COR-L47 (cell line): ENCODE measurements around the gene RAD51C.
"Not testable (repeated sequence)": the region's sequence is repeated elsewhere in the genome, so short reads cannot be mapped to it uniquely, and the experiment has no call there.

Experiments used
- DNase-seq: peaks from one replicate; lab custom pipeline; 2025; lab: John Stamatoyannopoulos, UW

The RAD51C gene

DNA sequence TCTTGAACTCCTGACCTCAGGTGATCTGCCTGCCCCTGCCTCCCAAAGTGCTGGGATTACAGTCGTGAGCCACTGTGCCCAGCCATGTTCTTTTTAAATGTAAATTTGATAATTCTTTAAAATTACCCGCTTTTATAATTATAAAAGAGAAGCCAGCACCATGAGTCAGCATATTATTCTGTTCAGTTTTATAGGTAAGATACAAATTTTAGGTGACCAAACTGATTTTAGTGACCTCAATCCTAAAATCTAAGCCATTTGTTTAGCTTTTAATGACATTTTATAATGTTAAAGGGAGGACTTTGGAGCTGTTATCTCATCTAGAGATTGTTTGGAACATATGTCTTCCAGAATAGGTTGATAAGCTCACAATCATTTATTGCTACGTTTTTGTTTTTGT is 42.4 kb downstream of the RAD51C start:
- no peak for DNase-seq

DNA sequence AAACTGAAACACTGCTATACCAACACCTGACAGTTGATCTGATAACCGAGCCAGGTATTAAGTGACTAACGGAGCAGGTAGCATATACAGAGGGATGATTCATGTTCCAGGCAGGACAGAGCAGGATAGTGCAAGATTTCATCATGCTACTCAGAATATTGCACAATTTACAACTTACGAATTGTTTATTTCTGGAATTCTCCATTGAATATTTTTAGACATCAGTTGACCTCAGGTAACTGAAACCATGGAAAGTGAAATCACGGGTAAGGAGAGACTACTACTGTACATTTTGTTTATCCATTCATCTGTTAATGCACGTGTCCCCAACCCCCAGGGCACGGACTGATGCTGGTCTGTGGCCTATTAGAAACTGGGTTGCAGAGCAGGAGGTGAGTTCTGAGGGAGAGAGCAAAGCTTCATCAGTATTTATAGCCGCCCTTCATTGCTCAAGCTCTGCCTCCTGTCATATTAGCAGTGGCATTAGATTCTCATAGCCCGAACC is 48.8 kb downstream of the RAD51C start:
- no peak for DNase-seq

DNA sequence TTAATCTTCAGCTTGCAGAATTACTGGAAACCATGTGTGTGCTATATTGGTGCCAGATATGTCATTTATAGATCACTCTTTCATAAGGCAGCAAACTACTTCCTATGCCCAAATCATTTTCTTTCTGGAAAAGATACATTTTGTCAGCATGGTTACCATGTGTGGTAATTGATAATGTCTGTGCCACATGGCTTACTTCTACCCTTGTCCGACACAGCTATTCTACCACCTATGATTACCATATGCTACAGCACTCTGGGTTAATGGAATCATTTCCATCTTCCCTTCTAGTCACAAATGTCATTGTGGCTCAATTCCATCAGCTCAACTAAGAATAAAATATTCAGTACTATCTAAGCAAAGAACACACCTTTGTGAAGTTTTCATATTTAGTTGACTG is 55.3 kb downstream of the RAD51C start:
- DNase-seq, result no peak

DNA sequence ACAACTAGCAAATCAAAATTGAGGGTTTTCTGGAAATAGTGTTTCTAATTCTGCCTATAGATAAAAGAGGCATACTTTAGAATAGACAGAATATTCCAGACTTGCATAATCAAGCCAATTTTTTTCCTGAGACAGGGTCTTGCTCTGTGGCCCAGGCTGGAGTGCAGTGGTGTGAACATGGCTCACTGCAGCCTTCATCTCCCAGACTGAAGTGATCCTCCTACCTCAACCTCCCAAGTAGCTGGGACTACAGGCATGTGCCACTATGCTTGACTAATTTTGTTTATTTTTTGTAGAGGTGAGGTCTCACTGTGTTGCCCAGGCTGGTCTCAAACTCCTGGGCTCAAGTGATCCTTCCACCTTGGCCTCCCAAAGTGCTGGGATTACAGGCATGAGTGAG is 57.2 kb downstream of the RAD51C start:
- DNase-seq, result not testable (repeated sequence)

DNA sequence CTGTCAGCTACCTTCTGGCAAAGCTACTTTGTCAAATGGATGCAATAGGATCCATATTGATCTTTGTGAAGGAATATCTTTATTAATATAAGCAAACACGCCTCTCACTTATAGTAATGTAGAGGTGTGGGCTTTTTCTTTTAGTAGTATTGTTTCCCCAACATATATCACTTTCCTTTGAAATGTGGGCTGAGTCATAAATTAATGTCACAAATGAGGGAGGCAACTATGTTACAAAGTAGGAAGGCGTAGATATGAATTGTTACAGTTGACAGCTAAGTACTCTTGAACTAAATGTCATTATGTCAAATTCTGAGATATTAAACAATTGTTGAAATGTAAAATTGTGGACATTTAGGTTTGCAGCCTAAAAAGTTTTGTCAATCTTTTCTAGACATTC is 60.6 kb downstream of the RAD51C start:
- no peak for DNase-seq

DNA sequence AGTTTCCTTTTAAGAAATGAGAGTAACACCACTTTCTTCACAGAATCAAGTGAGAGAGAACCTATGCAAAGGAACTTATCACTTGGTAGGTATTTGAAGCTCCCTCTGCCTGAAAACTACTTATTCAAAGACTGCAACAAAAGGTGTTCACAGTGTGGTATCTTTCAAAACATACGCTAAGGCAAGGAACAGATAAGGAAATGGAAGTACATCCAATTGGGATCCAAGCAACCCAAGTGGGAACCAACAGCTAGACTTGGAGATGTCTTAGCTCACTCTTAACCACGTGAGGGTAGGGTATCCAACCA is 62.8 kb downstream of the RAD51C start:
- DNase-seq, result no peak

DNA sequence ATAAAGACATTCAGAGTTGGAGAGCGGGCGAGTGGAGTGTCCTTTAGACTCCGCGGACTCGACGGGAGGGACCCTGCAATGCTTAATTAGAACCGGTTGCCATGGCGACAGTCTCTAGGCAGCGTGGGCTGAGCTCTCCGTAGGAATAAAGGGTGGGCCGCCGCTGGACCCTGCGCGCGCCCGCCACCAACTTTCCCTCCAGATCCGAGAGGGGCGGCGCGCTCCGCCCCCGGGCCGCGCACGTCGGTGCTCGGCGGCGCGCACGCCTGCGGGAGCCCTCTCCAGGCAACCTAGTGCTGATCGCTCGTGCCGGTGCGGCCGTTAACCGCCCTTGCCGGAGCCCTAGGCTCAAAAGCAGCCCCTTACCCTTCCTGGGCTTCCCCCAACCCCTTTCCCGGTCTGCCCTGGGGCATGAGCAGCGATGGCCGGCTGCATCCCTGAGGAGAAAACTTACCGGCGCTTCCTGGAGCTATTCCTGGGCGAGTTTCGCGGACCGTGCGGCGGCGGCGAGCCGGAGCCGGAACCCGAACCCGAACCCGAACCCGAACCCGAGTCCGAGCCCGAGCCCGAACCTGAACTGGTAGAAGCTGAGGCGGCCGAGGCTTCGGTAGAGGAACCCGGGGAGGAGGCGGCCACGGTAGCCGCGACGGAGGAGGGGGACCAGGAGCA is 63.3 kb downstream of the RAD51C start, which contains the start of gene PPM1E:
Gene PPM1E (plus strand): TSS at position 278 of the 669 bp plus-strand sequence.
- peak; percentile 96 for DNase-seq

DNA sequence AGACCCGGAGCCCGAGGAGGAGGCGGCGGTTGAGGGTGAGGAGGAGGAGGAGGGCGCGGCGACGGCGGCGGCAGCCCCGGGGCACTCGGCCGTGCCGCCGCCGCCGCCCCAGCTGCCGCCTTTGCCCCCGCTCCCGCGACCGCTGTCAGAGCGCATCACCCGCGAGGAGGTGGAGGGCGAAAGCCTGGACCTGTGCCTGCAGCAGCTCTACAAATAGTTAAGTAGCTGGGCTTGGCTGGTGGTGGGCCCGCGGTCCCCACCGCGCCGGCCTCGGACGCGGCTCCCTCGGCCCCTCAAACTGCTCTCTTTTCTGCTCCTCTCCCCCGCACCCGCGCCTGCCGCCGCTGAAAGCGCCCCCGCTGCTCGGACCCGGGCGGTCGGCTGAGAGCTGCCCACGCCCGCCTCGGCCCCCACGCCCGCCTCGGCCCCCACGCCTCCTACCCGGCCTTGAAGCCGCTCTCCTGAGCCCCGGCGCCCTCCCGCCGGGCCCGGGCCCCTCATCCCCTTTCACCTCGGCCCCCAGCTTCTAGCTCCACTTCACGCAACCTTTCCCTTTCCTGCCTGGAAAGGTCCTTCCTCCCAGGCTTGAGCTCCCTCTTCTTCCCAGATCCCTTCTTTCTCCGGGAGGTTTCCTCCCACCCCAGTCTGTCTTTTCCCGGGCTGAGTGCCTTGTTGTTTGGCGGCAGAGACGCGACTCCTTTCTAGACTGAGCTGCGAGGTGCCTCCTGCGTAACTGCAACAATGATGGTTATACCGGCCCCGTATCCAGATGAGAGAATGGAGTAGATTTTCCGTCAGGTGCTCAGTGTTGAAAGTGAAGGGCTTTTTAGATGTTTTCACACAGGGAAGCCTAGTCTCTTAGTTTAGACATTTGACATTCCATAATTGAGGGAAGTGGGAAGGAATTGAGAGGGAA is 64.1 kb downstream of the RAD51C start:
- DNase-seq, result peak; percentile 15

DNA sequence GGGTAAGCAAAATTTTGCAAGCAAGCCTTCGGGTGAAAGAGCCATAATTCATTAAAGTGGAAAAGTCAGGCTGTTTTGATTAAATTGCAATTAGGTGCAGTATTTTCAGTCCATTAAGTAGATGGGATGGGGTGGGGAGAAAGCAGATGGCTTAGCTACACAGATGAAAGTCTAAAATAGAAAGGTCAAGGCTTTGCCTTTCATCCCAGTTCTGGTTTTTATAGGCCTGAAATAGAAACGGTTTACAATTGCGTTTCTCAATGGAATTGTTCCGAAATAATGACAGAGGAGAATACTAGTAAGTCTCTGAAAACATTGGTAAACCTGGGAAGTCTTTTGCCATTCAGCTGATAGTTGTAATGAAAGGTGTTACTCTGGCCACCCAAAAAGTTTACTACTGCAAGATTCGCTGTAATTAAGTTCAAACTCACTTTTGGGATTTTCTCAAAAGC is 64.8 kb downstream of the RAD51C start:
- DNase-seq, result no peak

DNA sequence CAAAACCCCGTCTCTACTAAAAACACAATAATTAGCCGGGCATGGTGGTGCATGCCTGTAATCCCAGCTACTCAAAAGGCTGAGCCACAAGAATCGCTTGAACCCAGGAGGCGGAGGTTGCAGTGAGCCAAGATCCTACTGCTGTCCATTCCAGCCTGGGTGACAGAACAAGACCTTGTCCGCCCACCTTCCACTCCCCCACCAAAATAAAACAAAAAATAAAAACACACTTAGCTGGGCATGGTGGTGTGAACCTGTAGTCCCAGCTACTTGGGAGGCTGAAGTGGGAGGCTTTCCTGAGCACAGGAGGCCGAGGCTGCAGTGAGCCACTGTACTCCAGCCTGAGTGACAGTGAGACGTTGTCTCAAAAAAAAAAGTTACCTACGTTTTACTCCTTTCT is 66.5 kb downstream of the RAD51C start:
- DNase-seq, result no peak

DNA sequence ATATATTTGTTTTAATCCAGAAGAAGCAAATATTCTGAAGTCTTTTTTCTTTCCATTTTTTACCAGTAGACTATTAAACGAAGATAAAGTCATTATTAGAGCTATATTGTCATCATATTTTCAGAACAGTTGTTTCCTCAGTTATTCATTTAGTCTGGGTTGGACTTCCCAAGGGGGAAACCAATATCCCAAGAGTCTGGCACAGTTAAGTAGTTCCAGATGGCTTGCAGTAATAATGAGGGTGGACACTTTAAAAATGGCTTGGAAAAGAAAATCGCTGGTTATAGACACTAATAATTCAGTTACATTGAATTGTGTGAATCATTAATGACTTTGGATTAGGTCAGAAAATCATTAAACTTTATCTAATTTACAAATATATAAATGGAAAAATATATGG is 67.1 kb downstream of the RAD51C start:
- no peak for DNase-seq

DNA sequence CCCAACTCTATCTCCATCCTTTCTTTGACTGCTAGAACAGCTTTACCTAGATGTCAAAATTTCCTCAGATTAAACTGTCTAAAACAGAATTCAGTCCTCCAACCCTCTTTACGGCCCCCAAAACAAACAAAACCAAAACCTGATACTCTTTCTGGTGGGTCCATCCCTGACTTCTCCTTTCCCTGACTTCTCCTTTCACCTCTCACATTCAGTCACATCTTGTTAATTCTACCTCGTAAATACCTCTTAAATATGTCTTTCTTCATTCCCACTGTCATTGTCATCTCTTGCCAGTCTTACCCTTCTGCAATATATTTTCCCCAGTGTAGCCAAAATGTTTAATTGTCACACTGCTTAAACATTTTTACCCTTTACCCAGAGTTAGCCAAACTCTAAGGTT is 67.8 kb downstream of the RAD51C start:
- DNase-seq, result no peak

DNA sequence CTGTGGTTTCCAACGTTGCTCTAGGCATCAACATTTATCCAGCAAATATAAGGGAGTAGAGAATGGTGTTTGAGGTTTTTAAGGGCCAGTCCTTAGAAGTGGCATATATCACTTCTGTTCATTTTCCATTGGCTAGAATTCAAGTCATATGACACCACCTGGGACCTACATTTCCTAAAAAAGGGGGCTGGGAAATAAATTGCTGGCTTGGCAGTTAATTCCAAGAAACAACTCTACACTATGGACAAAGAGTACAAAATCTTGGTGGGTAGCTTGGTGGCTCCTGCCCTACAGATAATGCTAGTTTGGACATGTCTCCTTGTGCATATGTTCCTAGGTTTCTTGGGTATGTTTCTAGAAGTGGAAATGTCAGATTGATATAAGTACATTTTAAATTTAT is 70.9 kb downstream of the RAD51C start:
- no peak for DNase-seq

DNA sequence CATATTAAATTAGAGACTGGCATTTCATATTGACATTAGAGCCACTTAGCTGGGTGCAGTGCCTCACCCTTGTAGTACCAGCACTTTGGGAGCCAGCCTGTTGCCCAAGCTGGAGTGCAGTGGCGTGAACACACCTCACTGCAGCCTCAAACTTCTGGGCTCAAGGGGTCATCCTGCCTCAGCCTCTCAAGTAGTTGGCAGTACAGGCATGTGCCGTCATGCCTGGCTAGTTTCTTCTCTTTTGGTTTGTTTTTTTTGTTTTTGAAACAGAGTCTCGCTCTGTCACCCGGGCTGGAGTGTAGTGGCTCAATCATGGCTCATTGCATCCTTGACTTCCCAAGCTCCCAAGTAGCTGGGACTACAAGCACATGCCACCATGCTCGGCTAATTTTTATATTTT is 72.0 kb downstream of the RAD51C start:
- DNase-seq, result no peak

DNA sequence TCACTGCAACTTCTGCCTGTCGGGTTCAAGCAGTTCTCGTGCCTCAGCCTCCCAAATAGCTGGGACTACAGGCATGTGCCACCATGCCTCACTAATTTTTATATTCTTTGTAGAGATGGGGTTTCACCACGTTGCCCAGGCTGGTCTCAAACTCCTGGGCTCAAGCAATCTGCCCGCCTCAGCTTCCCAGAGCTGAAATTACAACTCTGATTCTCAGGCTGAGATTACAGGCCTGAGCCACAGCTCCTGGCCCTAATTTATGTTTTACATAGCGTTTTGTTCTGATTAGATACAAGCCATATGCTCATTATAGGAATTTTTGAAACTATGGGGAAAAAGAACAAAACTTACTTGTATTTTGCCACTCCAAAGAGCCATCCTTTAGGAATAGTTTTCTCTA is 86.1 kb downstream of the RAD51C start:
- DNase-seq, result not testable (repeated sequence)

DNA sequence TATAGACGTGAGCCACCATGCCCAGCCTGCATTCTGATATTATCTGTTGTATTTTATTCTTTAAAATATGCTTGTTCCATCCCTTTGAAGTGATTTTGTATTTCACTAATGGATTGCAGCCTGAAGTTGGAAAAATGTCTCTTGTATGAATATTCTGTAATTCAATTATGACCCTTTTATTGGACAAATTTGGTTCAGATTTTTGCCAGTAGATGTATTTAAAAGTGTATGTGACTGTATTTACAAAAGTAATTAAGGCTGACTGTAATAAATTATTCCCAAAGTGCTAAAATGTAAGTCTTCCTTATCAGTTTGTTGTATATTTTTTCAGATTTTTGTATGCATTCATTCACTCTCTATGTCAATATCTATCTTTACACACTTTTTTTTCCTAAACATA is 87.0 kb downstream of the RAD51C start:
- no peak for DNase-seq

DNA sequence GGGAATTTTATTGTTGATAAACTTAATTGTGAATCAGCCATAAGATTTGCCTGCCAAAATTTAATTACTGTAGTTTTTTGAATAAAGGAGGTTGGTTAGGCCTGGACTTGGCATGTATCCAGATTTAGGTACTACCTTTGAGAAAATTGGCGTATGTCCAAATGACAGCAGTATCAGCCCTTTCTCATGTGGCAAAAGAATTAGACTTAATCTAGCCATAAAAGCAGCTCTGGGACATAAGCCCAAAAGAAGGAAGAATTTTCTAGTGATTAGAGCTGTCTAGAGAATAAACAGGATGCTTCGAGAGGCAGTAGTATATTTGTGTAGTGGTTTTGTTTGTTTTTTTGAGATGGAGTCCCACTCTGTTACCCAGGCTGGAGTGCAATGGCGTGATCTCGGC is 91.0 kb downstream of the RAD51C start:
- DNase-seq, result peak; percentile 99

DNA sequence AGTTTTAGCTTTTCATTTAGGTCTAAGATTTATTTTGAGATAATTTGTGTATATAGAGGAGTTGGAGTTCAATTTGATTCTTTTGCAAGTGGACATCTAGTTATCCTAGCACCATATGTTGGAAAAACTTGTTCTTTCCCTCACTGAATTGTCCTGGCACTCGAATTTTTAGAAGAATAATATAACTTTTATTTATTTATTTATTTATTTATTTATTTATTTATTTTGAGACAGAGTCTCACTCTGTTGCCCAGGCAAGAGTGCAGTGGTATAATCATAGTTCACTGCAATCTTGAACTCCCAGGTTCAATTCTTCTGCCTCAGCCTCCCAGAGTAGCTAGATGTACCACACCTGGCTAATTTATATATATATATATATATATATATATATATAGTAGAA is 92.7 kb downstream of the RAD51C start:
- DNase-seq, result no peak
